HEK293T (cell line): ENCODE measurements around the gene CLECL1.

Experiments
- CTCF ChIA-PET: fragments of 350-600 bp; formaldehyde crosslinking; extraction: SDS; loops from one replicate; lab custom pipeline; 2021; ENCODE audit warnings: antibody characterized with exemption, inconsistent platforms; lab: Yijun Ruan, JAX
- POLR2A ChIA-PET: fragments of 350-600 bp; formaldehyde crosslinking; extraction: SDS; loops from one replicate; lab custom pipeline; 2020; ENCODE audit warnings: antibody characterized with exemption, inconsistent platforms; lab: Yijun Ruan, JAX
- DNase-seq: peaks from one replicate; pipeline ENCODE4 v3.0.0; 2012; ENCODE audit warnings: mixed read lengths; ENCODE audit errors: extremely low spot score
- ARNT ChIP-seq: fragments of 450-650 bp; IDR thresholded peaks from 2 replicates; pipeline ENCODE4 v1.6.1; 2017; ENCODE audit warnings: mild to moderate bottlenecking
- BHLHE40 ChIP-seq: fragments of 450-650 bp; IDR thresholded peaks from 2 replicates; pipeline ENCODE4 v1.6.1; 2016; ENCODE audit warnings: mild to moderate bottlenecking, moderate library complexity, borderline replicate concordance
- CTBP1 ChIP-seq: fragments of 450-650 bp; IDR thresholded peaks from 2 replicates; pipeline ENCODE4 v1.6.1; 2016; ENCODE audit warnings: borderline replicate concordance
- ELF4 ChIP-seq: fragments of 450-650 bp; IDR thresholded peaks from 2 replicates; pipeline ENCODE4 v1.6.1; 2017; ENCODE audit warnings: antibody characterized with exemption
- FOXA1 ChIP-seq: fragments of 450-650 bp; IDR thresholded peaks from 2 replicates; pipeline ENCODE4 v1.6.1; 2016; ENCODE audit warnings: mild to moderate bottlenecking
- FOXK2 ChIP-seq: fragments of 450-650 bp; IDR thresholded peaks from 2 replicates; pipeline ENCODE4 v1.6.1; 2016; ENCODE audit warnings: mild to moderate bottlenecking
- FOXM1 ChIP-seq: fragments of 450-650 bp; IDR thresholded peaks from 2 replicates; pipeline ENCODE4 v1.6.1; 2017; ENCODE audit warnings: mild to moderate bottlenecking, borderline replicate concordance
- HDGF ChIP-seq: fragments of 450-650 bp; IDR thresholded peaks from 2 replicates; pipeline ENCODE4 v1.6.1; 2017; ENCODE audit warnings: antibody characterized with exemption, borderline replicate concordance
- L3MBTL2 ChIP-seq: fragments of 450-650 bp; conservative IDR thresholded peaks from 2 replicates; pipeline ENCODE4 v1.6.1; 2016; ENCODE audit warnings: mild to moderate bottlenecking
- LEF1 ChIP-seq: fragments of 450-650 bp; IDR thresholded peaks from 2 replicates; pipeline ENCODE4 v1.6.1; 2017; ENCODE audit warnings: mild to moderate bottlenecking, borderline replicate concordance
- NFRKB ChIP-seq: fragments of 450-650 bp; IDR thresholded peaks from 2 replicates; pipeline ENCODE4 v1.6.1; 2016; ENCODE audit warnings: mild to moderate bottlenecking, moderate library complexity
- SP1 ChIP-seq: fragments of 450-650 bp; IDR thresholded peaks from 2 replicates; pipeline ENCODE4 v1.6.1; 2017
- SUZ12 ChIP-seq: fragments of 450-650 bp; IDR thresholded peaks from 2 replicates; pipeline ENCODE4 v1.6.1; 2016; ENCODE audit warnings: mild to moderate bottlenecking
- TARDBP ChIP-seq: fragments of 450-650 bp; IDR thresholded peaks from 2 replicates; pipeline ENCODE4 v1.6.1; 2016
- ZNF384 ChIP-seq: fragments of 450-650 bp; IDR thresholded peaks from 2 replicates; pipeline ENCODE4 v1.6.1; 2016
- TF ChIP-seq, protein P1 (sequence below): fragments of 450-650 bp; IDR thresholded peaks from 2 replicates; pipeline ENCODE4 v1.6.1; 2016

CLECL1 gene

DNA sequence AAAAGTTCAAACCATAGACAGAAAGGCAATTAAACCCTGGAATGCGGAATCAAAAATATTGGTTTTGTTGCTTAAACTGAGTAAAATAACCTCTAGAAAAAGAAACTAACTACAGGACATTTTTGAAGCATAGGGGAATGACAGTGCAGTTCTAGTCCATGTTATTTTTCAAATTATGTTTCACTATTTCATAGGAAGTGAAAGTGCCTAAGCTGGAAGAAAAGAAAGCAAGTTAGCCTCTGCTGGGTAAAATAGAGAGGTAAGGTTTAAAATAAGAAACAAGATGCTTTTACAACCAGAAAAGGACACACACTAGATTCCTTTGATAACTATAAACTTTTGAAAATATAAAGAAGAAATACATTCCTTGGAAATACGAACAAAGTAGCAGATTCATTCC lies 1.1 kb downstream of the CLECL1 start:
- no peak for TF ChIP-seq FOXA1
- no peak for TF ChIP-seq SP1
- TF ChIP-seq ELF4: no peak
- TF ChIP-seq LEF1: no peak
- no peak for TF ChIP-seq L3MBTL2
- DNase-seq: no peak
- ChIA-PET POLR2A (no interaction called here), CTCF (interaction anchor here (1.0 kb wide), 1 partner anchor 11 kb away, joined by 3 read pairs; no protein-coding TSS in a partner anchor)

DNA sequence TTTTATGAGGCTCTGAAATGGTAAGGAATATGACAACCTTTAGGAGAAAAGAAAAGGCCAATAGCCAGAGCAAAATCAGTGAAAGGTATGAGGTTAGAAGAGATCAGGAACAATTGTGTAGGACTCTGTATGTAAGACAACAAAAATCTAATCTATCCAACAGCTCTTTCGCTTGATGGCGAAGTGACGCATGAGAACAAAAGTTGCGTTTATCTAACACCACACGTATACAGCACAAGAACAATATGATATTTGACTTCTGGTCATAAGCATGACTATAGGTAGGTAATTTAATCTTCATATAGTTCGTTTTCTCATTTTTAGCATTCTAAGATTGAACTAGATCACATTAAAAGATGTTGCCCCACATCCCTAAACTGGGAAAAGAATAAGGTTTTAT lies 1.5 kb downstream of the CLECL1 start:
- DNase-seq: no peak
- ChIA-PET POLR2A (no interaction called here), CTCF (interaction anchor here (1.0 kb wide), 1 partner anchor 12 kb away, joined by 3 read pairs; no protein-coding TSS in a partner anchor)
- TF ChIP-seq FOXM1 (no peak), BHLHE40 (no peak), ARNT (no peak), L3MBTL2 (no peak), SP1 (no peak), LEF1 (no peak), FOXK2 (no peak), ELF4 (no peak), ZNF384 (no peak), TARDBP (no peak), SUZ12 (no peak), FOXA1 (no peak), CTBP1 (no peak)
- TF ChIP-seq, protein P1, sequence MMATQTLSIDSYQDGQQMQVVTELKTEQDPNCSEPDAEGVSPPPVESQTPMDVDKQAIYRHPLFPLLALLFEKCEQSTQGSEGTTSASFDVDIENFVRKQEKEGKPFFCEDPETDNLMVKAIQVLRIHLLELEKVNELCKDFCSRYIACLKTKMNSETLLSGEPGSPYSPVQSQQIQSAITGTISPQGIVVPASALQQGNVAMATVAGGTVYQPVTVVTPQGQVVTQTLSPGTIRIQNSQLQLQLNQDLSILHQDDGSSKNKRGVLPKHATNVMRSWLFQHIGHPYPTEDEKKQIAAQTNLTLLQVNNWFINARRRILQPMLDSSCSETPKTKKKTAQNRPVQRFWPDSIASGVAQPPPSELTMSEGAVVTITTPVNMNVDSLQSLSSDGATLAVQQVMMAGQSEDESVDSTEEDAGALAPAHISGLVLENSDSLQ: no peak

DNA sequence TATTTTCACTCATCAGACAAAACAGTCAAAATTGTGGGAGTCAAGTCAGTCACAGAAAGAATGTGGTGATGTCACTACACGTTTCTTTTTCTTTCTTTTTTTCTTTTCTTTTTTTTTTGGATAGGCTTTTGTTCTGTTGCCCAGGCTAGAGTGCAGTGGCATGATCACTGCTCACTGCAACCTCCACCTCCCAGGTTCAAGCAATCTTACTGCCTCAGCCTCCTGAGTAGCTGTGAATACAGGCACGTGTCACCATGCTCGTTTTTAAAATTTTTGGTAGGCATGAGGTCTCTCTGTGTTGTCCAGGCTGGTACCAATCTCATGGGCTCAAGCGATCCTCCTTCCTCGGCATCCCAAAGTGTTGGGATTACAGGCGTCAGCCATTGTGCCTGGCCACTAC lies 2.3 kb downstream of the CLECL1 start:
- ChIA-PET POLR2A (no interaction called here), CTCF (interaction anchor here (1.0 to 1.4 kb wide), 2 partner anchors 12 to 20 kb away, joined by 4 to 5 read pairs; no protein-coding TSS in a partner anchor)
- no peak for TF ChIP-seq SUZ12
- TF ChIP-seq FOXM1: no peak
- TF ChIP-seq ARNT: no peak
- no peak for TF ChIP-seq ZNF384
- TF ChIP-seq NFRKB: no peak
- TF ChIP-seq FOXK2: no peak
- no peak for TF ChIP-seq ELF4
- no peak for TF ChIP-seq FOXA1
- TF ChIP-seq LEF1: no peak
- TF ChIP-seq L3MBTL2: no peak
- TF ChIP-seq, protein P1: no peak
- no peak for TF ChIP-seq BHLHE40
- TF ChIP-seq TARDBP: no peak
- no peak for TF ChIP-seq CTBP1
- TF ChIP-seq SP1: no peak
- no peak for TF ChIP-seq HDGF
- DNase-seq: no peak

DNA sequence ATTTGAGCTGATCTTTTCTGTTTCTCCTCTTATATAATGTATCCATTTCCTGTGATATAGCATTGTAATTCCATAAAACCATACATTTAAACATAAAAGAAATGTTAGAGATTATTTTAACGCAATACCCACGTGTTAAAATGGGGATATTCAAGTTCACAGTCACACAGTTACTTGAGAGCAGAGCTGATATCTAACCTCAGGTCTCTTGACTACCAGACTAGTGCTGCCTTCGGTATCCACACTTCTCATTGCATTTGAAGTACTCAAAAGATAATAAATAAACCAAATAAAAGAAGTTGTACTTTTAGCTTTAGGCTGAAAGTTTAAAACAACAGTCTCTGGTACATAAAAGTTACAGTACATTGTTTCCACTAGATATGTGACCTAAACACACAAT lies 2.9 kb downstream of the CLECL1 start:
- CTCF ChIA-PET: interaction anchor here (0.7 to 1.4 kb wide), 5 partner anchors 13 to 43 kb away, joined by 3 to 12 read pairs (median 5); no protein-coding TSS in a partner anchor
- no peak for TF ChIP-seq SUZ12
- TF ChIP-seq, protein P1: no peak
- TF ChIP-seq ARNT: no peak
- no peak for TF ChIP-seq L3MBTL2
- no peak for TF ChIP-seq FOXM1
- no peak for TF ChIP-seq NFRKB
- TF ChIP-seq FOXA1: no peak
- no peak for TF ChIP-seq BHLHE40
- TF ChIP-seq LEF1: no peak
- no peak for TF ChIP-seq FOXK2
- POLR2A ChIA-PET: no interaction called here
- DNase-seq: no peak

DNA sequence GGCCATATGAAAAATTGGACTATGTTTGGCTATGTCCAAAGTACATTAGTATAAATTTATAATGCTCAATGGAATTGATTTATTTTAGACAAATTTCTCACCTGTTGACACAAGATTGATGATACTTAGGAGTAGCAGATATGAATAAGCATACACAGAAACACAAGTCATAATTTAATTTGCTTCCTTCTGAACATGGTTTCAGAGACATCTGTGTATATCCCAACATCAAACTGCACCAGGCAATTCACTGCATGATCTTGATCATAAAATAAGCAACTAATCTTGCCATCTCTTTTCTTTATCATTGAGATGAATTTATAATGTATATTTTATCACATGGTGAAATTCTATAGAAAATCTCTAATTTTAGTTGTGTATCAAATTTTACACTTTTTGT lies 3.8 kb downstream of the CLECL1 start:
- no peak for DNase-seq
- TF ChIP-seq BHLHE40 (no peak), HDGF (no peak), ARNT (no peak), SP1 (no peak), NFRKB (no peak), FOXA1 (no peak), TARDBP (no peak), FOXK2 (no peak), CTBP1 (no peak), SUZ12 (no peak)
- POLR2A ChIA-PET: no interaction called here
- CTCF ChIA-PET: interaction anchor here (0.7 to 1.4 kb wide), 4 partner anchors 15 to 42 kb away, joined by 3 to 12 read pairs (median 6); no protein-coding TSS in a partner anchor

DNA sequence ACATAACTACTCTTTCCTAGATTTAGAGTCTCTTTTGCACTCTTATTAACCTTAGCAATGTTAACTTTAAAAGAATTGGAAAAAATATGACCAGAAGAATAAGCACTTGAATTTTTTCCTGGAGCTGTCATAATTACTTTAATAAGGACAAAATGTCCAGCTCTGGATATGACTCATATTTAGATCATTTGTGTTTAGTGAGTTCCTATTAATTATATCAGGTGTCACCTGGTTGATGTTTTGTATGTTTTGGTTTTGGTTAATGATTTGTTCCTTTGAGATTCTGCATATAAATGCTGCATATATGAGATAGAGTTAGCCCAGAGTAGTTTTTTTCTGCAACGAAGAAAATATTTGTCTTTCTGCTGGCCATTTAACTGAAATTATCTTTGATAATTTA lies 5.1 kb downstream of the CLECL1 start:
- TF ChIP-seq ARNT (no peak), CTBP1 (no peak), BHLHE40 (no peak), FOXA1 (no peak), NFRKB (no peak), ZNF384 (no peak), SUZ12 (no peak), FOXM1 (no peak), ELF4 (no peak), HDGF (no peak), LEF1 (no peak), FOXK2 (no peak), SP1 (no peak), TARDBP (no peak), L3MBTL2 (no peak)
- TF ChIP-seq, protein P1: no peak
- DNase-seq: no peak
- ChIA-PET POLR2A (no interaction called here), CTCF (no interaction called here)
